ENCODE data around the gene CAD.

Gene CAD

DNA sequence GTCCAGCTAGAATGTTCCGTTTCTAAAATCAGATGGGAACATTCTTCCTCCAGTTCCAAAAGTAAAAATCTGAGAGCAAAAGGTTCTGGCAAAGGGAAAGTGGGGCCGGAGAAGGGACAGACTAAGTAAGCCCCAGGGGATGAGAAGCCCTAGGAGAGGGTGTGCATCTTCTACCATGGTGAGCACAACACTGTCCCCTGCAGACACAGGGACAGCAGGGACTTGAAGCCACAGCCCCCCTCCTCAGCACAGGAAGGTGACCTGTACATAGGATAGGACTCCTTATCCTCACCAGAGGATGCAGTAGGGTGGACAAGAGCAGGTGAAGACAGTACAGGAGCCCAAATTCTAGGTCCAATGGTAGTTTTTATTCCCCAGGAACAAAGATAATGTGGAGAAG lies 17.9 kb upstream of the CAD start:
- FAIRE-seq: no peak

DNA sequence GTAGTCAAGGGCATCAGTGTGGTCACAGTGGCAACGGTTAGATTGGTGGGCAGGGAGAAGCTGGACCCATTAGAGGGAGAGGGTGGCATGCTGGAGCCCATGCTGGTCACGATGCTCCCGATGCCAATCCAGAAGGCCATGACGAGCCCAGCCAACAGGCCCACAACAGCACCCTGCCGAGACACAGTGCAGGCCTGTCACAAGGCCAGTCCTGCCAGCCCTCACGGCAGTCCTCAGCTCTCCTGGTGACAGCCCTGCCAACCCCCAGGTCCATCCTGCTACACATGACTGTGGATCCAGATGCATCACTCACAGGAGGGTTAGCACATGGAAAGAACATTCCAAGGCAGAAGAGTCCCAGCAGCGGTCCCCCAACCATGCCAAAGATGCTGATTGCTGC lies 15.5 kb upstream of the CAD start:
- FAIRE-seq: no peak

DNA sequence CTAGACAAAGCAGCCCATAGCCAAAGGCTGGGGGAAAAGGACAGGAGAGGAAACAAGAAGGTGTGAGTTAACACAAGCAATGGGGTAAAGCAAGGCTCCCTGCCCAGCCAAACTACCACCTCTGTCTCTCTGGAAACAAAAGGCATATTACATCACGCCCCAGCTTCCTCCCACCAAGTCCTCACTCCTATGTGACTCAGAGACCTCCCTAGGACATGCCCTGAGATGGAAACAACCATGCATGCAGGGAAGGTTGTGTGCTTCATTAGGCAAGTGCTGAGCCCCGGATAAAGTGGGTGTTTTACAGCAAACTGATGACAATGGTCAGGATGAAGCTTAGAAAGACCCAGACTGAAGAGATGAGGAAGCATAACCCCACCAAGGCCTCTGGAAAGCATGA lies 14.3 kb upstream of the CAD start:
- no peak for FAIRE-seq

DNA sequence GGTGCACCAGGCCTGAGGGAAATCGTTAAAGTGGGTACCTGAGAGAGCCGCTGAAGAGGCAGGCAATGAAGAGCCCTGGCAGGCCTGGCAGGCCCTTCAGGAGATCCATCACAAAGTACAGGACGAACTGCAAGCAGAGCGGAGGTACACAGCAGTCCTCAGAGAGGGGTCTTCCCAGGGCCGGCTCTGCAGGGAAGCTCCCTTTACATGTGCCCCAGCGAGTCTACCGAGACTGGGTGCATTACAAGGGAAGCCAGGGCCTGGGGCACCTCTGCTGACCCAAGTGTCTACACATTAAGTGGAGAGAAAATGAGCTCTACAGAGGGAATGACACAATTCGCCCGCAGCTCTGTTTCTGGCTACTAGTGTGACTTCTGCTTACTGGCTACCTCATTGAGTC lies 13.4 kb upstream of the CAD start:
- FAIRE-seq: no peak

DNA sequence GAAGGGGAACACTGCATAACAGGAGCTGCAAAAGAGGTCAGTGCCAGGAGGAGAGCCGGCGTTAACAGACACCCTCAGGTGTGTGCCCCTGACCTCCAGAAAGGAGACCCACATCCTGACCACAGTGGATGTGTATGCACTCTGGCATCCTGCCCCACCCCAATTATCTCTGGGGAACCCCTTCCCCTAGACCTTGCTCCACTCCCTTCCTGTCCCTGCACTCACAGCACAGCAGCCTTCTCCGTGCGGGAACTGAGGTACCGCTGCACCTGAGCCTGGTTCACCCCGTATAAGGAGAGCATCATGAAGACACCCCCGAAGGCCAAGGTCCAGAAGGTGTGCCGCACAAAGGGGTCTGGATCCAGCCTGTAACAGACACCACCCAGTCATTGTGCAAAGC lies 12.6 kb upstream of the CAD start:
- FAIRE-seq: no peak

DNA sequence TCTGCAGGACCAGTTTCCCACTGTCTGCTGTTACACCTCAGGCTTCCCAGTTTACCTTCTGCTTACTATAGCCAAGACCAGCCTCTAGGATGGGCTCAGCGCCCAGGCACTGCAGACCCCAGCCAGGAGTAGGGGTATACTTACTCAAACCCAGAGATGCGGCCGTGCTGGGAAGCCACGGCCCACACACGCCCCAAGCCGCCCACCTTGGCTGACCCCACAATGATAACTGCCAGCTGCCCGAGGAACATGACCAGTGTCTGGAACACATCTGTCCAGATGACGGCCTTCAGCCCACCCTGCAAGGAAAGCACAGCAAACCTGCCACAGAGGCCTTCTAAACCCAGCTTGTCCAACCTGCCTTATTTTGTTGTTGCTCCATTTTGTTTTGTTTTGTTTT lies 12.0 kb upstream of the CAD start:
- no peak for FAIRE-seq

DNA sequence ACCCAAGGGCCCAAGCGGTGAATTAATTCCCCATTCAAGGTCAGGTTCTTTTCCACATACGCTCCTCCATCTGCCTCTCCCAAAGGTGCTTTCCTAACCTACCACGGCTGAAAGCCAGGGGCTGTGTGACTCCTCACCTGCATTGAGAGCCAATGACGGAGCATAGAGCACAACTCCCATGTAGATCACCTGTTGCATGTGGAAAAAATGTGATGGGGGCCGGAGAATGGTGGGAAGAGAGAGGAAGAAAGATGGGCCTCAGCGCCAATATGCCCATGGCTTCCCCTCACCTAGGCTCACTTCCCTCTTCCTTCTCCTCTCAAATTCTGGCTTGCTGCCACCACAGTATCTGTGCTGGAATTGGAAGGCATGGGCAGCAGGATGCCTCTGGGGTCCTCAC lies 10.8 kb upstream of the CAD start:
- no peak for FAIRE-seq

DNA sequence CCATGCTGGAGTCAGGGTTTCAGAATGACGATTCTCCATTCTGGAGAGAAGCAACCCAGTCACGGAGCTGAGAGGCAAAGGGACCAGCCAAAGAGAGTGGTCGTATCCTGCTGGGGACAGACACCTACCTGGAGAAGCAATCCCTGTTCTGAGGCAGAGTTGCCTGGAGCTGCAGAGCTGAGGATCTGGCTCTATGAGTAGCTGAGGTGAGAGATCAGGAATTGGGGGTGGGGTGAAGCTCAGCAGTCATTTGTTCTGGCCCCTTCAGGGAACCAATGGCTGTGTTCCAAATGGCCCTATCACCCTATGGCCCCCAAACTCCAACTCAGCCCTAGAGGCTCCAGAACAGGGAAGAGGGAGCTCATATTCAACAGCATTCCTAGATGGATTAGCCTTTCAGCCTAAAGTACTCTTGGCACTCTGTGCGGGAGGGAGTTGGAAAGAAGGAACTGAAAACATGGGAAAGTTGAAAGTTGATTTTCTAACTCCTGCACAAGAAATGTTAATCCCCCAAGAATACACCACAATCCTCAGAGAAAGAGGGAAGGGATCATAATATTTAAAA lies 8.6 kb upstream of the CAD start:
- FAIRE-seq: no peak

DNA sequence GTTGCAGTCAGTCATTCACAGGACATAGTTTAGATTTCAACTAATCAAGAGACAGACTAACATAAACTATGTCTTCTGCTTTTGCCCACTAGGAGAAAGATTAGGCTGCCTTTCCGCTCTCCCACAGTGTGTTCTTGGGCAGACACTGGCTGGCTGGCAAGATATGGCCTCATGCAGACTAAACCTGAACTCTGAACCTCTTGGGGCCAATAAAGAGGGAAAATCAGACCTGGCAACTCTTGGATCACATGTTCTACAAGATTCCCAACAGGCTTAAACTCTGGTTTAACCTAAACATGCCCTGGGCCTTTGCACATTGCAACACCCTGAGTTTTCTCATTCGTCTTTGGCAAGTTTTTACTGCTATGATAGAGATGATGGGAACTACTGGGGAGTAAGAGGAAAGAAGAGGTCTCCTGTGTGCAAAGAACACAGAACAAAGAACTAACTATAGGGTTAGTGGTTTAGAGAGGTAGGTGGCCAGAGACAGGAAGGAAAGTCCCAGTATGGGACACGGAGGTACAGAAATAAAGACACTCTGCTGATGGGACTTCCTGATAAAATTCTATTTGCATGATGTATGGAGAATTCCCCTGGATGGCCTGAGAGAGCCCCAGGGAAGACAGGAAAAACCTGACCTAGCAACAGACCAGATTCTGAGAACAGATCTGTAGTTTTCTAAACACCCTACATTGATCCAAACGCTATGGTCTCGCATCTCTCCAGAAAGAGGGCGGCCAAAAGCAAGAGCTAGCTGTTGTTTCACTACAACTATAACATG lies 7.4 kb upstream of the CAD start:
- FAIRE-seq: no peak

DNA sequence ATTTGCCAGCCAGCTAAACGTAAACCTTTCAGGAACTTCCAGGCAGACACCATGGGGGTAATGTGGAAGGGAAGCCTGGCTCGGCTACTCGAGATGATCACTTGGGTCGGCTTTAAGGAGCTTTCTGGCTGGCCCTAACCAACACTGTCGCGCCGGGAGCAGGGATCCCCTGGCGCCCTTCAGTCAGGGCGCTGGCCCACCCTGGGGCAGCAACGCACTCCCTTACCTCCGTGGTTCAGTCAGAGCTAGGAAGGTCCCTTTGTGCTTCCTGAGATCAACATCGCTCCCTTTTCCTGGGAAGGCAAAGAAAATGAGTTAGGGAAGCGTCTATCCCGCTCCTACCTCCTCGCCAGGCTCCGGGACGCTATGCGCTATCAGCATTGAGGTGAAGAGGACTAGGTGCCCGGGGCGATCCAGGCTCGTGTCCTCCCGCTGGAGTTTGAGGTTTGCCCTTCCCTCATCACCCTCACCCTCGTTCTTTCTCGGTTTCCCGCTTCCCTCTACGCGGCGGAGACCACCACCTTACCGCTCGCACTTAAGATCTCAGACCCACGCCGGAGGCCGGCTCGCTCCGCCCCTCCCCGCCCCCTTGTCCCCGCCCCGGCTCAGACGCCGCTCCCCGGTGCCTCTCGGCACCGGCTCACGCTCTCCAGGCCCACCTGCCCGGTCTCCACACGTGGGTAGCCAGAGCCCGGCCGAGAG lies 5.8 kb upstream of the CAD start:
- FAIRE-seq: no peak

DNA sequence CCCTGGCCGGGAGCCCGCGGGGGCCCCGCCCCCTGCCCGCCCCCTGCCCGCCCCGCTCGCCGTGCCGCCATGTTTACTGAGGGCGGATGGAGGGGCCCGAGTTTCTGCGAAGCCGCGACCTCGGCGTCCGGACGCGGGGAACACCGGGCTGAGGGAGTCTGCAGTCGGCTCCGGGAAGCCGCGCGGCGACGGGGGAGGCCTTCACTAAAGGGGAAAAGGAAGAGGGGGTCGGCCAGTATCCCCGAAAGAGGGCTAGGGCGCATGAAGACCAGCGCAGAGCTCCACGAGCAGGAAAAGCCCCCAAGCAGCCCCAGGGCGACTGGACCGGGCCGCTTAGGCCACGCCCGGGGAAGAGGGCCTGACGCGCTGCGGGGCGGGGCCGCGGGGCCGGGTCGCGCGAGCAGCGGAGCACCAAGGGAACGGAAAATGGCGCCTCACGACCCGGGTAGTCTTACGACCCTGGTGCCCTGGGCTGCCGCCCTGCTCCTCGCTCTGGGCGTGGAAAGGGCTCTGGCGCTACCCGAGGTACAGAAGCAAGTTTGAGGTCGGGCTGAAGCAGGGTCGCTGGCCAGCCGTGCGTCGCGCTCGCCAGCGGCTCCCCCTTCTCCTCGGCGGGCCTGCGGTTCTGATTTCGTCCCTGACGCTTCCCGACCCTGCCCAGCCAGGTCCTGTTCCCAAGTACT lies 5.1 kb upstream of the CAD start, which contains the start of the genes ATRAID and SLC5A6:
Gene ATRAID, plus strand, starts transcription at position 99 of the 683 bp plus-strand sequence. Its CDS starts 328 bp downstream, at position 427.
Gene SLC5A6, minus strand, starts transcription at position 326 of the 683 bp plus-strand sequence. CDS start 4,618 bp downstream, outside the sequence.
- FAIRE-seq: no peak

DNA sequence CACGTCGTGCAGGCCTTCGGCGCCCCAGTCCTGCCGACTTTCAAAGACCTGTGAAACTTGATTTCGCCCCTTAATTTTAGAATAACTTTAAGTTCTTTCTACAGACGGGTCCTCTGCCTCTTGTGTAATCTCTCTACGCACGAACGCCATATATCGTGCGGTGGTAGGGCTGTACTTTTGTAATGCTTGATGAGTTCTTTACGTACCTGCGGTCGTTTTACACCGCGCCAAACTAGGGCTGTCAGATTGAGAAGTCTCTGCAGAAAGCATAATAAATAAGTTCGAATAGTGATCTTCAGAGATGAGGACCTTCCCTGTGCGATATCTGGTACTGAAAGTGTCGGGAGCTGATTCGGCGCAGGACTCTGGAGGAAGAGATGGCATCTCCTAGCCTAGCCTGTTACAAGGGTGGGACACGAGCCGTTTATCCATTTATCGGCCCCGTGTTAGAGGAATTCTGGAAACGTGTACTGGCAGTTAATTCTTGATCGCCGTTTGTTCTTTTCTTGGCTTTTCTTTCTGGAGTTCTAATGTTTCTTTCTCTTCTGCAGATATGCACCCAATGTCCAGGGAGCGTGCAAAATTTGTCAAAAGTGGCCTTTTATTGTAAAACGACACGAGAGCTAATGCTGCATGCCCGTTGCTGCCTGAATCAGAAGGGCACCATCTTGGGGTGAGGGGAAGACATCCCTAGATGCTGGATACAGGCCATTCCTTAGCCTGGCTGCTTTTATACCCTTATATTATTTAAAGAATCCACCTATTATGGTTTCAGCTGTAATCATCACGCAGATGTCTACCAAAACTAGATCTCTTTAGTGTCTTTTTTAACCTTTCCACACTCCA lies 4.3 kb upstream of the CAD start:
- no peak for FAIRE-seq

DNA sequence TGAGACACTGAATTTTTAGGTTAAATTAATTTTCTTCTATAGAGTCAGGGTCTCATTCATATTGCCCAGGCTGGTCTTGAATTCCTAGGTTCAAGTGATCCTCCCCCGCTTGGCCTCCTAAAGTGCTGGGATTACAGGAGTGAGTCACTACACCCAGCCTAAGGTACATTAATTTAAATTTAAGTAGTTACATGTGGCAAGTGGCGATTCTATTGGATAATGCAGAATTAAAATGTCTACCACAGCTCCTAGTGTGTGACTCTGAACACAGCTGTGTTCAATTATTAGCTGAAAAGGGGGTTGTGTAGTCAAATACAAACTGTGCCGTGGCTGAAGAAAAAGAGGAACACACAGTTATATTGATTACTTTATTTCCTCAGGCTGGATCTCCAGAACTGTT lies 2.2 kb upstream of the CAD start:
- no peak for FAIRE-seq

DNA sequence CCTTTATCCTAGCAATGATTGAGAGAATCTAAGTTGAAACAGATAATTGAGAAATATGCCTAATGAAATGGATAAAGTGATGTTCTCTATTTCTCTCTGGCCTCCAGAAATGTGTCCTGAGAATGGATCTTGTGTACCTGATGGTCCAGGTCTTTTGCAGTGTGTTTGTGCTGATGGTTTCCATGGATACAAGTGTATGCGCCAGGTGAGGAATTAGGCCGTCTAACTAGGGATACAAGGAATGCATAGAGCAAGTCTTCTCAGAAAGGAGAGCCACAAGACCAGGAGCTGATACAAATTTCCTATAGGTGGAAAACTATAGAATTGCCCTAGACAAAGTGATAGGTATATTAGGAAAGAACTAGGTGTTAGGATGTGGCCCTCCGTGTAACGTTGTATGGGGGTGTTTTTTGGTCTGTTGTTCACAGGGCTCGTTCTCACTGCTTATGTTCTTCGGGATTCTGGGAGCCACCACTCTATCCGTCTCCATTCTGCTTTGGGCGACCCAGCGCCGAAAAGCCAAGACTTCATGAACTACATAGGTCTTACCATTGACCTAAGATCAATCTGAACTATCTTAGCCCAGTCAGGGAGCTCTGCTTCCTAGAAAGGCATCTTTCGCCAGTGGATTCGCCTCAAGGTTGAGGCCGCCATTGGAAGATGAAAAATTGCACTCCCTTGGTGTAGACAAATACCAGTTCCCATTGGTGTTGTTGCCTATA lies 592 bp upstream of the CAD start:
- FAIRE-seq: no peak

DNA sequence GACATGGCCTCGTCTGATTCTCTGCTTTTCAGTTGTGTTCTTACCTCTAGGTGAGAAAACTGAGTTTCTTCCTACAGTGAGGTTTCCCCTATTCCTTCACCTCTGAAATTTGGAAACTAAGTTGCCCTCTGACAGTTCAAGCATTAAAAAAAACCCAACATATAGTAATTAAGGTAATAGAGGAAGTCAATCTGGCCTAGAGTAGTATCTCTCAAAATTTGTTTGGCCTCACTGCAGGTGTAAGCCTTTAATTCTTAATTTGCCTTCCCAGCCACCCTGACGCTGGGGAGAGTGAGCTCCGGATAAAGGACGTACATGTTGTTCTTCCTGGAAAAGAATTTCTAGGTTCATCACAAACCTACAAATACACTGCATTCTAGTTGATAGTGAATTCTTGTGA lies 1.4 kb downstream of the CAD start:
- FAIRE-seq: no peak

DNA sequence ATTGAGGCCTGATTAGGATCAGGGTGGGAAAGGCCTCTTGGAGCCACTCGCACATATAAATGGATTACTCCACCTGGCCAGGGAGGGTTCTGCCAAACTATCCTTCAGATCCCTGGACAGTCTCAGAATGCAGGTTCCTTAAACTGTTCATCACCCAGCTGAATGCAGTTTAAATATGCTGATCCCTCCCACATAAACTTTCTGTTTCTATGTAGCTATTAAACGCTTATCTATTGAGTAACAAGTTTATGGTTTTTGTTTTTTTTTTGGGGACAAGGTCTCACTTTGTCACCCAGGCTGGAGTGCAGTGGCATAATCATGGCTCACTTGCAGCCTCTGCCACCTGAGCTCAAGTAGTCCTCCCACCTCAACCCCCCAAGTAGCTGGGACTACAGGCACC lies 1.9 kb downstream of the CAD start:
- FAIRE-seq: no peak

DNA sequence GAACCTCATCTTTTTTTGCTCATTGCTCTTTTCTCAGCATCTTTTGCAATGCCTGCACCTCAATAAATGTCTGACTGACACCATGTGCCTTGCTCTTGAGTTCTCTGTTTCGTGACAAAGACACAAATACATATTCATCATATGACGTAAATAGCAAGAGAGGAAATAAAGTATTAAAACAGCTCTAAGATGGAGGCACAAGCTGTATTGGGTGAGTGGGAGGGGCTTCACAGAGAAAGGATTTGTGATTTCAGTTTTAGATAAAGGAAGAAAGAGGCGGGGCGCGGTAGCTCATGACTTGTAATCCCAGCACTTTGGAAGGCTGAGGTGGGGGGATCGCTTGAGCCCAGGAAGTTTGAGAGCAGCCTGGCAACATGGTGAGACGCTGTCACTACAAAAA lies 2.9 kb downstream of the CAD start:
- FAIRE-seq: no peak

DNA sequence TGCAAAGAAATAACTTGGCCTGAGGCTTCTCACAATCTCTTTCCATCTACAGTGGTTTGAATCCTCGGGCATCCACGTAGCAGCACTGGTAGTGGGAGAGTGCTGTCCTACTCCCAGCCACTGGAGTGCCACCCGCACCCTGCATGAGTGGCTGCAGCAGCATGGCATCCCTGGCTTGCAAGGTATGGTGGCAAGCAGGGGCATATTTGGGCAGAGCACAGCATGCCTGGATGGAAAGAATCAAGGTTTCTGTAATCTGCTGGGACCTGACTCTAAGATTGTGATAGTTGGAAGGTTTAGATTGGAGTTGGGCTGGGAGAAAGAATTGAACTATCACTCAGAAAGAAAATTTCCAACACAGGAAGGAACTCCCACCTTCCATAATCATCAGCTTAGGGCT lies 4.0 kb downstream of the CAD start:
- no peak for FAIRE-seq

DNA sequence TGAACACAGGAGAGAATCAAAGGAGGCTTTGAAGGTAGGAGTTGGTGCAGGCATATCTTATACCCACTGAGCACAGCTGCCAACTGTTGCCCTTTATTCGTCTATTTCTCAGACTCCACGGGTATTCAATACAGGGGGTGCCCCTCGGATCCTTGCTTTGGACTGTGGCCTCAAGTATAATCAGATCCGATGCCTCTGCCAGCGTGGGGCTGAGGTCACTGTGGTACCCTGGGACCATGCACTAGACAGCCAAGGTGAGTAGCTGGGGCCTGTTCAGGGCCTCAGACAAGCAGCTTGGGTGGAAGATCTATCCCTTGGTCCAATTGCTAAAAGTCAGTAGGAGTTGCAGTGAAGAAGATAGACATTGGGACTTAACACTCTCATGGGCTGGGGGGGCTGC lies 5.2 kb downstream of the CAD start:
- no peak for FAIRE-seq

DNA sequence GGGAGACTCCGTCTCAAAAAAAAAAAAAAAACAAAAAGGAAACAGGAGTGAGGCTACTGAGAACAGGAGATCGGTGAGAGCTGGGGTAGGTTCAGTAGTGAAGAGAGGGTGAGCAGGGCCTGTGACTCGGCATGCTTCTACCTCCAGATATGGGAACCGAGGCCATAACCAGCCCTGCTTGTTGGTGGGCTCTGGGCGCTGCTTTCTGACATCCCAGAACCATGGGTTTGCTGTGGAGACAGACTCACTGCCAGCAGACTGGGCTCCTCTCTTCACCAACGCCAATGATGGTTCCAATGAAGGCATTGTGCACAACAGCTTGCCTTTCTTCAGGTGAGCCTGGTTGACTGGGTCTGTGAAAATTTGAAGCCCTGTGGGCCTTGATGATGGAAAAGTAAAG lies 6.2 kb downstream of the CAD start:
- FAIRE-seq: no peak

DNA sequence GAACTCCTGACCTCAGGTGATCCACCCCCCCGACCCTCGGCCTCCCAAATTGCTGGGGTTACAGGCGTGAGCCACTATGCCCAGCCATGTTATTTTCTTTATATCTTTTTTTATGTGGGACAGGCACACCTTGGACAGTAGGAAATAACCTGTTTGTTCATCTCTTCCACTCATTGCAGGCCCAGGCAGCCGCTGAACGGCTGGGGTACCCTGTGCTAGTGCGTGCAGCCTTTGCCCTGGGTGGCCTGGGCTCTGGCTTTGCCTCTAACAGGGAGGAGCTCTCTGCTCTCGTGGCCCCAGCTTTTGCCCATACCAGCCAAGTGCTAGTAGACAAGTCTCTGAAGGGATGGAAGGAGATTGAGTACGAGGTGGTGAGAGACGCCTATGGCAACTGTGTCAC lies 8.4 kb downstream of the CAD start:
- no peak for FAIRE-seq

DNA sequence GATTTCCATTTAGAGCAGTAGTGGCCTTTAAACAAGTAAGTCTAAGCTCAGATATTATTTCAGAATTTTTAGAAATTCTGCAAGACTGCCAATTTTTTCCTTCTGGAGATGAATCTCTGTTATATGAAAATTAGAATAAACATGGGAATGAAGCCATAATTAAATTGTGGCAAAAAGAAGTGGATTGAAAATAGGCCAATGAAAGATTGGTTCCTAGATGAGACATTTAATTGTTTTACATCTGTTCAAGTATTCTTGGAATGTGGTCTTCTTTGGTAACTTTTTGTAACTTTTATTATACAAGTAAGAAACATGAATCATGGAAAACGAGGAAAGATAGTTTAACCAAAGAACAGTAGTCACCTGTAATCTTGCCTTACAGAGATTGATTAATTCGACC lies 10.3 kb downstream of the CAD start:
- no peak for FAIRE-seq

Data from G401.6 (cell line).